Activated T-helper 1 cell treated with anti-CD3 and anti-CD28 coated beads, Interleukin-2, amount 50 U/mL, for 16 hours (primary cell): ENCODE measurements around the gene PANK2.

Experiments
- DNase-seq, 2 donors: peaks; one replicate each; pipeline ENCODE4 v3.0.0-alpha.2; 2020; ENCODE audit warnings: low read depth in 1 of 2, low spot score in 1 of 2

PANK2 gene

GRCh38 chr20:3976511-3976910, 87.3 kb downstream of the PANK2 start:
- DNase-seq: no peak
